ENCODE data around the gene MAN1A2.

GRCh38 chr1:117342397-117342796 lies 24.9 kb upstream of the MAN1A2 start:
- TF ChIP-seq, protein P1, sequence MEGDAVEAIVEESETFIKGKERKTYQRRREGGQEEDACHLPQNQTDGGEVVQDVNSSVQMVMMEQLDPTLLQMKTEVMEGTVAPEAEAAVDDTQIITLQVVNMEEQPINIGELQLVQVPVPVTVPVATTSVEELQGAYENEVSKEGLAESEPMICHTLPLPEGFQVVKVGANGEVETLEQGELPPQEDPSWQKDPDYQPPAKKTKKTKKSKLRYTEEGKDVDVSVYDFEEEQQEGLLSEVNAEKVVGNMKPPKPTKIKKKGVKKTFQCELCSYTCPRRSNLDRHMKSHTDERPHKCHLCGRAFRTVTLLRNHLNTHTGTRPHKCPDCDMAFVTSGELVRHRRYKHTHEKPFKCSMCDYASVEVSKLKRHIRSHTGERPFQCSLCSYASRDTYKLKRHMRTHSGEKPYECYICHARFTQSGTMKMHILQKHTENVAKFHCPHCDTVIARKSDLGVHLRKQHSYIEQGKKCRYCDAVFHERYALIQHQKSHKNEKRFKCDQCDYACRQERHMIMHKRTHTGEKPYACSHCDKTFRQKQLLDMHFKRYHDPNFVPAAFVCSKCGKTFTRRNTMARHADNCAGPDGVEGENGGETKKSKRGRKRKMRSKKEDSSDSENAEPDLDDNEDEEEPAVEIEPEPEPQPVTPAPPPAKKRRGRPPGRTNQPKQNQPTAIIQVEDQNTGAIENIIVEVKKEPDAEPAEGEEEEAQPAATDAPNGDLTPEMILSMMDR (IDR thresholded peaks at IDR 0.05) = no peak
- TF ChIP-seq POLR2A (IDR thresholded peaks at IDR 0.05) = no peak
